ENCODE results near the gene MTRR.
A peak's percentile ranks its signal among the peaks of the same experiment; 100 is the strongest.

The MTRR gene

GRCh38 chr5:7868773-7869473 lies at the start of gene MTRR, which contains the start of gene FASTKD3:
MTRR (plus strand) TSS chr5:7869148; CDS start chr5:7870795, 1,647 bp downstream.
FASTKD3 (minus strand) TSS chr5:7869031; CDS start chr5:7868083, 948 bp downstream.
- peak; percentile 97 for DNase-seq (ENCODE audit: low spot score)

- DNase-seq (ENCODE audit: low spot score): no peak
Measured at GRCh38 chr5:7822449-7822848, 46.5 kb upstream of the MTRR start.

- DNase-seq (ENCODE audit: low spot score): no peak
Measured at GRCh38 chr5:7823594-7823993, 45.4 kb upstream of the MTRR start.

GRCh38 chr5:7824995-7825394 lies 44.0 kb upstream of the MTRR start:
- no peak for DNase-seq (ENCODE audit: low spot score)

GRCh38 chr5:7825630-7826029 lies 43.3 kb upstream of the MTRR start:
- DNase-seq (ENCODE audit: low spot score): no peak

- DNase-seq (ENCODE audit: low spot score): no peak
Measured at GRCh38 chr5:7827610-7828009, 41.3 kb upstream of the MTRR start.

- DNase-seq (ENCODE audit: low spot score): no peak
Measured at GRCh38 chr5:7828269-7828668, 40.7 kb upstream of the MTRR start.

GRCh38 chr5:7834982-7835381 lies 34.0 kb upstream of the MTRR start:
- no peak for DNase-seq (ENCODE audit: low spot score)

GRCh38 chr5:7837403-7837802 lies 31.5 kb upstream of the MTRR start:
- no peak for DNase-seq (ENCODE audit: low spot score)

- DNase-seq (ENCODE audit: low spot score): no peak
Measured at GRCh38 chr5:7842531-7842930, 26.4 kb upstream of the MTRR start.

- no peak for DNase-seq (ENCODE audit: low spot score)
Measured at GRCh38 chr5:7844901-7845300, 24.0 kb upstream of the MTRR start.

GRCh38 chr5:7845557-7845956 lies 23.4 kb upstream of the MTRR start:
- DNase-seq (ENCODE audit: low spot score): no peak

- no peak for DNase-seq (ENCODE audit: low spot score)
Measured at GRCh38 chr5:7846327-7846726, 22.6 kb upstream of the MTRR start.

GRCh38 chr5:7848296-7848695 lies 20.7 kb upstream of the MTRR start:
- DNase-seq (ENCODE audit: low spot score): no peak

- peak; percentile 32 for DNase-seq (ENCODE audit: low spot score)
Measured at GRCh38 chr5:7849681-7850394, 19.1 kb upstream of the MTRR start.

GRCh38 chr5:7850395-7851239 lies 18.3 kb upstream of the MTRR start, which contains the start of gene CFAP90:
CFAP90 (minus strand) TSS chr5:7851133; CDS start chr5:7851021, 112 bp downstream.
- DNase-seq (ENCODE audit: low spot score): peak; percentile 60

GRCh38 chr5:7851240-7851592 lies 17.7 kb upstream of the MTRR start:
- no peak for DNase-seq (ENCODE audit: low spot score)

GRCh38 chr5:7851617-7852289 lies 17.2 kb upstream of the MTRR start:
- DNase-seq (ENCODE audit: low spot score): no peak

- DNase-seq (ENCODE audit: low spot score): no peak
Measured at GRCh38 chr5:7852542-7852941, 16.4 kb upstream of the MTRR start.

GRCh38 chr5:7852988-7853387 lies 16.0 kb upstream of the MTRR start:
- no peak for DNase-seq (ENCODE audit: low spot score)

- DNase-seq (ENCODE audit: low spot score): no peak
Measured at GRCh38 chr5:7855611-7856010, 13.3 kb upstream of the MTRR start.

GRCh38 chr5:7856855-7857254 lies 12.1 kb upstream of the MTRR start:
- DNase-seq (ENCODE audit: low spot score): peak; percentile 36
